Measurements from ENCODE around the gene TPGS1. TPM values are rescaled to one million over a fixed set of nuclear protein-coding genes. Genes with fewer than 3 reads are reported as not detected.
A peak's percentile ranks its signal among the peaks of the same experiment; 100 is the strongest.

The TPGS1 gene
- total RNA-seq, 1 experiment from 2014 or later = 11.5 TPM

DNA sequence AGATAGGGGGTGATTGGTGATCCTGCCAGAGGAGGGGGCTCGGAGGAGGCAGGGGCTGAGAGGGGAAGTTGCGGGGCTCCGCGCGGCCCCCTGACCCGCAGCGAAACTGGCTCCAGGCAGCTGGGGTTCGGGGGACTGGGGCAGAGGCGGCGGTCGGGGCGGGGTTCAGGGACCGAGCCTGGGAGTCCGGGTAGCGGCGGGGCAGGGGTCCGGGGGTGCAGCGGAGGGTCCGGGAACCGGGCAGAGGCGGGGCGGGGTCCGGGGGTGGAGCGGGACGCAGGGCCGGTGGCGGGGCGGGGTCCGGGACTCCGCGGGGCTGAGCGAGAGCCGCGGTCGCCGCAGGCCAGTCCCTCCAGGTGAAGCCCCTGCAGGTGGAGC lies 9.8 kb upstream of the TPGS1 start:
- CTCF ChIA-PET = interaction anchor here (0.6 to 1.6 kb wide), 3 partner anchors 9 to 756 kb away, joined by 3 to 9 read pairs (median 4); no protein-coding TSS in a partner anchor
- H3K9me3 ChIP-seq = no peaks in the 10 kb centered on the region
- H3K27me3 ChIP-seq (replicated peaks; ENCODE audit: control insufficient read depth, insufficient read depth, low read length) = no peaks in the 10 kb centered on the region
- H3K36me3 ChIP-seq (ENCODE audit: control insufficient read depth, insufficient read depth, low read length) = no peaks in the 10 kb centered on the region
- peaks cover 15% of the 10 kb centered on the region for H3K36me3 Mint-ChIP-seq (ENCODE audit: insufficient read depth, unreplicated experiment)
- peak overlapping the region; percentile 40 for H3K4me3 ChIP-seq (ENCODE audit: low read depth, low read length)
- H3K27ac Mint-ChIP-seq (ENCODE audit: unreplicated experiment) = no peak overlapping the region
- peaks cover 5% of the 10 kb centered on the region for H3K27me3 Mint-ChIP-seq (ENCODE audit: insufficient read depth, unreplicated experiment)
- POLR2A ChIA-PET = no interaction called here
- intact Hi-C loops (cut with micrococcal nuclease; ENCODE audit: unreplicated experiment) = no loop called here
- H3K4me1 ChIP-seq = no peaks in the 10 kb centered on the region; the same call in 1 of the 2 replicates
- TF ChIP-seq, protein P1, sequence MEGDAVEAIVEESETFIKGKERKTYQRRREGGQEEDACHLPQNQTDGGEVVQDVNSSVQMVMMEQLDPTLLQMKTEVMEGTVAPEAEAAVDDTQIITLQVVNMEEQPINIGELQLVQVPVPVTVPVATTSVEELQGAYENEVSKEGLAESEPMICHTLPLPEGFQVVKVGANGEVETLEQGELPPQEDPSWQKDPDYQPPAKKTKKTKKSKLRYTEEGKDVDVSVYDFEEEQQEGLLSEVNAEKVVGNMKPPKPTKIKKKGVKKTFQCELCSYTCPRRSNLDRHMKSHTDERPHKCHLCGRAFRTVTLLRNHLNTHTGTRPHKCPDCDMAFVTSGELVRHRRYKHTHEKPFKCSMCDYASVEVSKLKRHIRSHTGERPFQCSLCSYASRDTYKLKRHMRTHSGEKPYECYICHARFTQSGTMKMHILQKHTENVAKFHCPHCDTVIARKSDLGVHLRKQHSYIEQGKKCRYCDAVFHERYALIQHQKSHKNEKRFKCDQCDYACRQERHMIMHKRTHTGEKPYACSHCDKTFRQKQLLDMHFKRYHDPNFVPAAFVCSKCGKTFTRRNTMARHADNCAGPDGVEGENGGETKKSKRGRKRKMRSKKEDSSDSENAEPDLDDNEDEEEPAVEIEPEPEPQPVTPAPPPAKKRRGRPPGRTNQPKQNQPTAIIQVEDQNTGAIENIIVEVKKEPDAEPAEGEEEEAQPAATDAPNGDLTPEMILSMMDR (IDR thresholded peaks at IDR 0.05; ENCODE audit: insufficient read depth in 1 of 2, low read depth in 1 of 2, low read length in 1 of 2, severe bottlenecking in 1 of 2, unreplicated experiment in 1 of 2) = no peak
- H3K9me3 Mint-ChIP-seq (ENCODE audit: unreplicated experiment) = peaks cover 11% of the 10 kb centered on the region
- BruUV-seq (replicated peaks) = no TSS peak
- peak overlapping the region; percentile 43 for H3K4me3 Mint-ChIP-seq (ENCODE audit: unreplicated experiment)
- no peak for DNase-seq
- H3K4me1 Mint-ChIP-seq (ENCODE audit: low read depth, unreplicated experiment) = peaks cover 14% of the 10 kb centered on the region

DNA sequence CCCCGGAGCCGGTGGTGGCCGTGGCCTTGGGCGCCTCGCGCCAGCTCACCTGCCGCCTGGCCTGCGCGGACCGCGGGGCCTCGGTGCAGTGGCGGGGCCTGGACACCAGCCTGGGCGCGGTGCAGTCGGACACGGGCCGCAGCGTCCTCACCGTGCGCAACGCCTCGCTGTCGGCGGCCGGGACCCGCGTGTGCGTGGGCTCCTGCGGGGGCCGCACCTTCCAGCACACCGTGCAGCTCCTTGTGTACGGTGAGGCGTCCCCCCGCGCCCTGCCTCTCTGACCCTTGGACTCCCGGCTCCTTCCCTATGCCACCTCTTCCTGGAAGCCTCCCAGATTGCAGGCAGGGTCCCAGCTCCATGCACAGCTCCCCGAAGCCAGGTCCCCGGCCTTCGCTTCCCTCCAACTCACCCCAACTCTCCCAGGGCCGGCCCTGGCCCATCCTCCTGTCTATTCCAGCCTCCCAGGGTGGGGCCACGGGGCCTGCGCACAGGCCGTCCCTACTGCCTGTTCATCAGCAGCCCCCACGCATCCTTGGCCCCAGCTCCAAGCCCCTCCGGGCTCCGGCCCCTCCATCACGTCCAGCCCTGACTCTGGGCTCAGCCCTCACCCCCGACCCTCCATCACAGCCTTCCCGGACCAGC lies 9.3 kb upstream of the TPGS1 start:
- Mint-ChIP-seq H3K4me3 (ENCODE audit: unreplicated experiment) (peak overlapping the region; percentile 66), H3K27ac (ENCODE audit: unreplicated experiment) (no peak overlapping the region)
- no peak for DNase-seq

DNA sequence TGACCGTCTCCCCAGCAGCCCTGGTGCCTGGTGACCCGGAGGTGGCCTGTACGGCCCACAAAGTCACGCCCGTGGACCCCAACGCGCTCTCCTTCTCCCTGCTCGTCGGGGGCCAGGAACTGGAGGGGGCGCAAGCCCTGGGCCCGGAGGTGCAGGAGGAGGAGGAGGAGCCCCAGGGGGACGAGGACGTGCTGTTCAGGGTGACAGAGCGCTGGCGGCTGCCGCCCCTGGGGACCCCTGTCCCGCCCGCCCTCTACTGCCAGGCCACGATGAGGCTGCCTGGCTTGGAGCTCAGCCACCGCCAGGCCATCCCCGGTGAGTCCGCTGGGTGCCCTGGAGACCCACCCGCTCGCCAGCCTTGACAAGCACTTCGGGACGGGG lies 8.8 kb upstream of the TPGS1 start:
- DNase-seq = no peak
- peaks cover 5% of the 10 kb centered on the region for H3K27me3 Mint-ChIP-seq (ENCODE audit: insufficient read depth, unreplicated experiment)

More for the DNA sequence above, 9.3 kb upstream of the TPGS1 start:
- peaks cover 14% of the 10 kb centered on the region for H3K4me1 Mint-ChIP-seq (ENCODE audit: low read depth, unreplicated experiment)
- TF ChIP-seq, protein P1 (IDR thresholded peaks at IDR 0.05; ENCODE audit: insufficient read depth in 1 of 2, low read depth in 1 of 2, low read length in 1 of 2, severe bottlenecking in 1 of 2, unreplicated experiment in 1 of 2) = no peak
- no peaks in the 10 kb centered on the region for H3K9me3 ChIP-seq
- no peaks in the 10 kb centered on the region; the same call in 1 of the 2 replicates for H3K4me1 ChIP-seq
- CTCF ChIA-PET = interaction anchor here (0.6 to 1.6 kb wide), 3 partner anchors 9 to 755 kb away, joined by 3 to 9 read pairs (median 4); no protein-coding TSS in a partner anchor
- peaks cover 12% of the 10 kb centered on the region for H3K36me3 Mint-ChIP-seq (ENCODE audit: insufficient read depth, unreplicated experiment)
- peaks cover 11% of the 10 kb centered on the region for H3K9me3 Mint-ChIP-seq (ENCODE audit: unreplicated experiment)
- intact Hi-C loops (cut with micrococcal nuclease; ENCODE audit: unreplicated experiment) = no loop called here
- H3K27me3 ChIP-seq (replicated peaks; ENCODE audit: control insufficient read depth, insufficient read depth, low read length) = no peaks in the 10 kb centered on the region
- peak overlapping the region; percentile 40 for H3K4me3 ChIP-seq (ENCODE audit: low read depth, low read length)
- H3K36me3 ChIP-seq (ENCODE audit: control insufficient read depth, insufficient read depth, low read length) = no peaks in the 10 kb centered on the region
- peaks cover 5% of the 10 kb centered on the region for H3K27me3 Mint-ChIP-seq (ENCODE audit: insufficient read depth, unreplicated experiment)
- POLR2A ChIA-PET = no interaction called here
- no TSS peak for BruUV-seq (replicated peaks)

More for the DNA sequence above, 8.8 kb upstream of the TPGS1 start:
- H3K4me3 ChIP-seq (ENCODE audit: low read depth, low read length) = no peak overlapping the region
- no peak overlapping the region for H3K27ac Mint-ChIP-seq (ENCODE audit: unreplicated experiment)
- H3K4me1 Mint-ChIP-seq (ENCODE audit: low read depth, unreplicated experiment) = peaks cover 12% of the 10 kb centered on the region
- TF ChIP-seq, protein P1 (IDR thresholded peaks at IDR 0.05; ENCODE audit: insufficient read depth in 1 of 2, low read depth in 1 of 2, low read length in 1 of 2, severe bottlenecking in 1 of 2, unreplicated experiment in 1 of 2) = no peak
- no peaks in the 10 kb centered on the region; the same call in 1 of the 2 replicates for H3K4me1 ChIP-seq
- ChIA-PET CTCF (interaction anchor here (1.2 to 1.6 kb wide), 2 partner anchors 8 to 11 kb away, joined by 3 to 9 read pairs; no protein-coding TSS in a partner anchor), POLR2A (no interaction called here)
- no TSS peak for BruUV-seq (replicated peaks)
- H3K36me3 ChIP-seq (ENCODE audit: control insufficient read depth, insufficient read depth, low read length) = no peaks in the 10 kb centered on the region
- no peaks in the 10 kb centered on the region for H3K9me3 ChIP-seq
- intact Hi-C loops (cut with micrococcal nuclease; ENCODE audit: unreplicated experiment) = no loop called here
- no peaks in the 10 kb centered on the region for H3K27me3 ChIP-seq (replicated peaks; ENCODE audit: control insufficient read depth, insufficient read depth, low read length)
- peaks cover 7% of the 10 kb centered on the region for H3K36me3 Mint-ChIP-seq (ENCODE audit: insufficient read depth, unreplicated experiment)
- H3K9me3 Mint-ChIP-seq (ENCODE audit: unreplicated experiment) = peaks cover 8% of the 10 kb centered on the region
- peak overlapping the region; percentile 66 for H3K4me3 Mint-ChIP-seq (ENCODE audit: unreplicated experiment)
